ENCODE data around the gene TMEM30B. TPM values are rescaled to one million over a fixed set of nuclear protein-coding genes. Genes with fewer than 3 reads are reported as not detected.

The TMEM30B gene
- total RNA-seq, 6 donors from 2014 or later: 15.7 to 59.7 (median 26.4) TPM

GRCh38 chr14:61296151-61296550 lies 15.0 kb upstream of the TMEM30B start:
- no peak overlapping the region for H3K4me3 ChIP-seq
- H3K27ac ChIP-seq: no peak overlapping the region
- DNase-seq (no peak), ATAC-seq (ENCODE audit: low FRiP score in 2 of 2) (no peak)
- no peaks in the 10 kb centered on the region for H3K9me3 ChIP-seq
- H3K4me1 ChIP-seq: peaks cover 0 to 7% (median 2%) of the 10 kb centered on the region in 4 donors
- 30 to 42% methylated on average over 1 to 3 of the region's 3 CpGs for WGBS, 2 donors
- TF ChIP-seq POLR2AphosphoS5 (IDR thresholded peaks at IDR 0.05): no peak
- TF ChIP-seq CTCF (IDR thresholded peaks at IDR 0.05): no peak
- no peak for TF ChIP-seq POLR2A (IDR thresholded peaks at IDR 0.05)
- TF ChIP-seq EP300 (IDR thresholded peaks at IDR 0.05): no peak
- H3K36me3 ChIP-seq: no peaks in the 10 kb centered on the region
- H3K27me3 ChIP-seq: no peaks in the 10 kb centered on the region

DNA sequence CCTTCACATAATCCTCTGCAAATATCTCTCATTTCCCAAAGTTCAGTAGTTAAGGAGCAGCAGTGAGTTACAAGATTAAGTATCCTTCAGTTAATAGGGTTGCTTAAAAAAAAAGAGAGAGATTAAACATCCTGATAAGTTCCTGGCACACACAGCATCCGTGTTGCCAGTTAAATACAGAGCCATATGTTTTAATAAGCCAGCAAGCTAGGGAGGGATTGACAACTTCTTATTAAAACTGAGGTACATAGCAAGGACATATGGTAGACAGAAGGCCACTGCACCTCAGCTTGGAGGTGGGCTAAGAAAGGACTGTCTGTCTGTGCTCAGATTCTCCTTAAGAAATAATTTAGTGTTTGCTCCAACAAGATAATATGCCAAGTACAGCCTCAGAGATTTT lies 9.6 kb upstream of the TMEM30B start:
- ATAC-seq (ENCODE audit: low FRiP score in 2 of 2): no peak
- Histone ChIP-seq H3K36me3 (no peaks in the 10 kb centered on the region), H3K4me1 (peaks cover 0 to 11% (median 1%) of the 10 kb centered on the region in 4 donors), H3K27me3 (no peaks in the 10 kb centered on the region), H3K4me3 (no peak overlapping the region), H3K27ac (no peak overlapping the region), H3K9me3 (no peaks in the 10 kb centered on the region)
- DNase-seq: no peak
- 16 to 17% methylated on average over 1 of the region's 1 CpG for WGBS, 2 donors
- no peak for TF ChIP-seq EP300 (IDR thresholded peaks at IDR 0.05)
- no peak for TF ChIP-seq POLR2AphosphoS5 (IDR thresholded peaks at IDR 0.05)
- TF ChIP-seq POLR2A (IDR thresholded peaks at IDR 0.05): no peak
- TF ChIP-seq CTCF (IDR thresholded peaks at IDR 0.05): no peak

DNA sequence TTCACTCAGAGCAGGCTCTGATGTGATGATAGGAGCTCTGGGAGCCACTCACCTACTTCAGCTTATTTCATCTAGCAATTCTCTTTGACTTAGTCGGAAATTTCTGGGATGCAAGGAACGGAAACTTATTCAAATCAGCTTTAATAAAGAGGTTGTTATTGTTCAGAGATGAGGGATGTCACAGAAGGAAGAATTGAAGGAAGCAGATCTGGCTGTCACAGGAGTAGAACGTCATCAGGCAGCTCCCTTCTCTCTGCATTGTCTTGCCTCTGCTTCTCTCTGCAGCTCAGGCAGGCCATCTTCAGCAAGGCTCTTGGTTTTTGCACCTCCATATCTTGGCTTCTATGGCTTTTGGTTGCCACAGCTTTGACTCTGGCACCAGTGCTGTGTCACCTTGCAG lies 7.6 kb upstream of the TMEM30B start:
- no peak overlapping the region for H3K27ac ChIP-seq
- H3K36me3 ChIP-seq: no peaks in the 10 kb centered on the region
- no peak for DNase-seq
- no peak for ATAC-seq (ENCODE audit: low FRiP score in 2 of 2)
- 68 to 73% methylated on average over 3 of the region's 3 CpGs for WGBS, 2 donors
- TF ChIP-seq POLR2AphosphoS5 (IDR thresholded peaks at IDR 0.05) (no peak), CTCF (IDR thresholded peaks at IDR 0.05) (no peak), POLR2A (IDR thresholded peaks at IDR 0.05) (no peak), EP300 (IDR thresholded peaks at IDR 0.05) (no peak)
- H3K4me1 ChIP-seq: peaks cover 0 to 11% (median 1%) of the 10 kb centered on the region in 4 donors
- no peaks in the 10 kb centered on the region for H3K9me3 ChIP-seq
- H3K4me3 ChIP-seq: no peak overlapping the region
- no peaks in the 10 kb centered on the region for H3K27me3 ChIP-seq

DNA sequence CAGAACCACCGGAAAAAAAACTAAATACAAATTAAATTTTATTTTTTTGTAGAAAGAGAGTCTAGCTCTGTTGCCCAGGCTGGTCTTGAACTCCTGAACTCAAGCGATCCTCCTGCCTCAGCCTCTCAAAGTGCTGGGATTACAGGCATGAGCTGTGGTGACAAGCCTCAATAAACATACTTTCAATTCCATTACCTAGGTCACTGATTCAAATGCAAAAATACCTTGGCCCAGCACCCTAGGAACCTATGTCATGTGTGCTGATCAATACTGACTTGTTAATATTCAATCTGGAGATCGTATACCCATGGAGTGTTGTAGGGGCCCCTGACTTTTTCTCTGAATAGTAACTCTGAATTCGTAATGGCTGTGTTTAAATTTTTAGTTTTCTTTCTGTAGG lies 7.1 kb upstream of the TMEM30B start:
- H3K27ac ChIP-seq: no peak overlapping the region
- H3K4me3 ChIP-seq: no peak overlapping the region
- H3K27me3 ChIP-seq: no peaks in the 10 kb centered on the region
- no peak for TF ChIP-seq EP300 (IDR thresholded peaks at IDR 0.05)
- no peak for TF ChIP-seq CTCF (IDR thresholded peaks at IDR 0.05)
- TF ChIP-seq POLR2AphosphoS5 (IDR thresholded peaks at IDR 0.05): no peak
- no peak for TF ChIP-seq POLR2A (IDR thresholded peaks at IDR 0.05)
- H3K4me1 ChIP-seq: peaks cover 0 to 11% (median 1%) of the 10 kb centered on the region in 4 donors
- DNase-seq (no peak), ATAC-seq (ENCODE audit: low FRiP score in 2 of 2) (no peak)
- H3K9me3 ChIP-seq: no peaks in the 10 kb centered on the region
- 86 to 92% methylated on average over 4 of the region's 4 CpGs for WGBS, 2 donors
- H3K36me3 ChIP-seq: no peaks in the 10 kb centered on the region

DNA sequence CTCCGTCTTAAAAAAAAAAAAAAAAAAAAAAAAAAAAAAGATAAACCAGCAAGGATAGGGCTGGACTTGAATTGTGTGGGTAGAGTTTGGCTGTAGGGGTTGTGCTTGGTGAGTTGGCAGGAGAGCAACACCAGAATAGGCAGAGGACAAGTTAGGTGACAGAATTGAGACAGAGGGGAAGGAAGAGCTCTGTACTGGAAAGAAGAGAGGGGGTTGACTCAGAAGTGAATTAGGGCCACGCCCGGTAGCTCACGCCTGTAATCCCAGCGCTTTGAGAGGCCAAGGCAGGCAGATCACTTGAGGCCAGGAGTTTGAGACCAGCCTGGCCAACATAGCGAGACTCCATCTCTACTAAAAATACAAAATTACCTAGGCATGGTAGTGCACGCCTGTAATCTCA lies 6.1 kb upstream of the TMEM30B start:
- H3K27me3 ChIP-seq: no peaks in the 10 kb centered on the region
- H3K4me3 ChIP-seq: no peak overlapping the region
- peaks cover 0 to 11% (median 1%) of the 10 kb centered on the region in 4 donors for H3K4me1 ChIP-seq
- ATAC-seq (ENCODE audit: low FRiP score in 2 of 2) (no peak), DNase-seq (no peak)
- no peaks in the 10 kb centered on the region for H3K9me3 ChIP-seq
- 84 to 86% methylated on average over 7 of the region's 7 CpGs for WGBS, 2 donors
- H3K36me3 ChIP-seq: no peaks in the 10 kb centered on the region
- H3K27ac ChIP-seq: no peak overlapping the region
- TF ChIP-seq POLR2AphosphoS5 (IDR thresholded peaks at IDR 0.05) (no peak), CTCF (IDR thresholded peaks at IDR 0.05) (no peak), POLR2A (IDR thresholded peaks at IDR 0.05) (no peak), EP300 (IDR thresholded peaks at IDR 0.05) (no peak)
